B cell (primary cell): ENCODE measurements around the gene ENO2. TPM values are rescaled to one million over a fixed set of nuclear protein-coding genes. Genes with fewer than 3 reads are reported as not detected.

Source experiments
- ATAC-seq: fragments of 200-7000 bp; cut with Tn5 transposase; one replicate; pipeline ENCODE4 v1.10.0; 2021; ENCODE audit warnings: low read depth, mild to moderate bottlenecking, moderate number of reproducible peaks, moderate library complexity
- CTCF ChIA-PET: fragments of 350-600 bp; sonication (Branson Sonifier 250); formaldehyde crosslinking; loops from one replicate; lab custom pipeline; 2021; ENCODE audit warnings: antibody characterized with exemption, inconsistent platforms; lab: Charles Lee
- POLR2A ChIA-PET: fragments of 350-600 bp; sonication (Branson Sonifier 250); formaldehyde crosslinking; loops from one replicate; lab custom pipeline; 2021; ENCODE audit warnings: antibody characterized with exemption; lab: Charles Lee
- DNase-seq: peaks from one replicate; pipeline ENCODE4 v3.0.0; 2013
- H2AFZ ChIP-seq: 2 replicates; pipeline ENCODE4 v1.6.1; 2012; ENCODE audit warnings: mild to moderate bottlenecking, low read depth, low read length; ENCODE audit not compliant: insufficient read depth, poor library complexity, severe bottlenecking
- H3K27ac ChIP-seq, 2 donors: 1 replicate in 1 of 2; 2 replicates in 1 of 2; pipeline ENCODE4 v1.5.1; 2012 to 2013; ENCODE audit warnings: low read length in 2 of 2, mild to moderate bottlenecking in 2 of 2, moderate library complexity in 1 of 2
- H3K27me3 ChIP-seq, 4 experiments: fragments of 200-600 bp in 1 of 4; sonication (generic) in 1 of 4; replicated peaks in 1 of 4; 1 replicate in 2 of 4; 2 replicates in 2 of 4; pipeline versions ENCODE4 v1.6.1 to v1.7.0; 2013 to 2016; ENCODE audit warnings: low read length in 3 of 4, mild to moderate bottlenecking in 2 of 4, mixed read lengths in 1 of 4, moderate library complexity in 1 of 4; ENCODE audit not compliant: insufficient read depth in 4 of 4, control insufficient read depth in 3 of 4; ENCODE audit errors: control extremely low read depth in 1 of 4
- H3K36me3 ChIP-seq, 2 experiments: replicated peaks in 1 of 2; 1 replicate in 1 of 2; 2 replicates in 1 of 2; pipeline versions ENCODE4 v1.6.1 to v1.7.1; 2013; ENCODE audit warnings: low read length in 1 of 2; ENCODE audit not compliant: insufficient read depth in 2 of 2, control insufficient read depth in 1 of 2; ENCODE audit errors: control extremely low read depth in 1 of 2, extremely low read depth in 1 of 2
- H3K4me1 ChIP-seq, 2 donors: fragments of 200-600 bp in 1 of 2; sonication (generic) in 1 of 2; 1 replicate in 1 of 2; 2 replicates in 1 of 2; pipeline versions ENCODE4 v1.5.1 to v1.6.1; 2013 to 2017; ENCODE audit warnings: low read length in 2 of 2; ENCODE audit not compliant: control insufficient read depth in 2 of 2, insufficient read depth in 2 of 2
- H3K4me2 ChIP-seq: replicated peaks from 2 replicates; pipeline ENCODE3; 2012; ENCODE audit warnings: mild to moderate bottlenecking, low read depth, low read length; ENCODE audit not compliant: poor library complexity, severe bottlenecking
- H3K4me3 ChIP-seq, 5 experiments: fragments of 200-600 bp in 1 of 5; sonication (generic) in 1 of 5; 1 replicate in 3 of 5; 2 replicates in 2 of 5; pipeline versions ENCODE4 v1.5.1 to v1.7.0; 2011 to 2016; ENCODE audit warnings: low read length in 4 of 5, mild to moderate bottlenecking in 4 of 5, low read depth in 2 of 5, control low read depth in 1 of 5, moderate library complexity in 1 of 5; ENCODE audit not compliant: insufficient read depth in 1 of 5; ENCODE audit errors: control extremely low read depth in 1 of 5, extremely low read depth in 1 of 5
- H3K79me2 ChIP-seq: fragments of 200-600 bp; sonication (generic); one replicate; pipeline ENCODE4 v1.6.0; 2016; ENCODE audit warnings: low read length; ENCODE audit not compliant: control insufficient read depth, insufficient read depth
- H3K9ac ChIP-seq: fragments of 200-600 bp; sonication (generic); 2 replicates; pipeline ENCODE4 v1.6.1; 2017; ENCODE audit warnings: mild to moderate bottlenecking, low read length, moderate library complexity
- H3K9me3 ChIP-seq, 3 donors: one replicate each; pipeline versions ENCODE4 v1.6.1 to v1.7.1; 2013; ENCODE audit warnings: low read length in 2 of 3; ENCODE audit not compliant: control insufficient read depth in 2 of 3, insufficient read depth in 1 of 3; ENCODE audit errors: control extremely low read depth in 1 of 3
- H4K20me1 ChIP-seq: 2 replicates; pipeline ENCODE4 v1.6.0; 2012; ENCODE audit warnings: mild to moderate bottlenecking, low read length; ENCODE audit not compliant: insufficient read depth, control insufficient read depth, poor library complexity, severe bottlenecking
- H3K27ac Mint-ChIP-seq: one replicate; pipeline ENCODE4 v1.8.0; 2021; ENCODE audit warnings: mixed read lengths
- H3K27me3 Mint-ChIP-seq: one replicate; pipeline ENCODE4 v1.8.0; 2021; ENCODE audit warnings: mixed read lengths
- H3K4me1 Mint-ChIP-seq: one replicate; pipeline ENCODE4 v1.8.0; 2021; ENCODE audit warnings: mixed read lengths
- H3K4me3 Mint-ChIP-seq: one replicate; pipeline ENCODE4 v1.8.0; 2021; ENCODE audit warnings: mixed read lengths
- H3K9me3 Mint-ChIP-seq: one replicate; pipeline ENCODE4 v1.8.0; 2022; ENCODE audit warnings: mixed read lengths; ENCODE audit not compliant: insufficient read depth
- EZH2 ChIP-seq: IDR thresholded peaks from 2 replicates; pipeline ENCODE4 v1.6.1; 2012; ENCODE audit warnings: borderline replicate concordance, low read depth, mild to moderate bottlenecking, moderate library complexity, low read length; ENCODE audit not compliant: insufficient read depth, poor library complexity, severe bottlenecking
- WGBS: methylation state at CpG from one replicate; pipeline ENCODE4 v1.1.5; 2013; ENCODE audit warnings: missing lambda C conversion rate; ENCODE audit not compliant: insufficient coverage; 5-methylcytosine and 5-hydroxymethylcytosine counted together
- intact Hi-C: fragments of 100-400 bp; cut with micrococcal nuclease; formaldehyde crosslinking; loops from one replicate; pipeline ENCODE4 v1.10.0; 2022
- polyA plus RNA-seq: library from polyadenylated mRNA; depleted of rRNA; stranded (reverse); fragments of >200 nt; gene quantifications from 2 replicates; pipeline ENCODE4 v1.2.3, GENCODE V29; 2012
- small RNA-seq: library from RNA; depleted of rRNA; stranded (forward); fragments of <200 nt; gene quantifications from one replicate; pipeline ENCODE3, GENCODE V24; 2012; ENCODE audit warnings: low replicate concordance, low read depth; ENCODE audit not compliant: insufficient read length
- total RNA-seq, 2 donors: library from RNA; stranded (reverse); fragments of 120-200 nt in 1 of 2; gene quantifications; 1 replicate in 1 of 2; 2 replicates in 1 of 2; pipeline versions ENCODE4 v1.2.3 to v1.2.4, GENCODE V29; 2013 to 2022
- TF ChIP-seq, protein P1 (sequence below): fragments of 200-600 bp; IDR thresholded peaks from one replicate; pipeline ENCODE4 v1.8.0; 2022; ENCODE audit warnings: antibody characterized with exemption, mild to moderate bottlenecking

The ENO2 gene
- total and polyA plus RNA-seq, 2 donors (not counting 1 experiment from before 2014, with no cell fraction given) = 42.5 to 55.3 TPM

- ATAC-seq (no peak), DNase-seq (no peak)
- Mint-ChIP-seq H3K4me1 (peaks cover 38% of the 10 kb centered on the region), H3K27me3 (no peaks in the 10 kb centered on the region), H3K27ac (peak overlapping the region; percentile 100), H3K9me3 (no peaks in the 10 kb centered on the region), H3K4me3 (peak overlapping the region; percentile 100)
- no peak for TF ChIP-seq EZH2
- TF ChIP-seq, protein P1, sequence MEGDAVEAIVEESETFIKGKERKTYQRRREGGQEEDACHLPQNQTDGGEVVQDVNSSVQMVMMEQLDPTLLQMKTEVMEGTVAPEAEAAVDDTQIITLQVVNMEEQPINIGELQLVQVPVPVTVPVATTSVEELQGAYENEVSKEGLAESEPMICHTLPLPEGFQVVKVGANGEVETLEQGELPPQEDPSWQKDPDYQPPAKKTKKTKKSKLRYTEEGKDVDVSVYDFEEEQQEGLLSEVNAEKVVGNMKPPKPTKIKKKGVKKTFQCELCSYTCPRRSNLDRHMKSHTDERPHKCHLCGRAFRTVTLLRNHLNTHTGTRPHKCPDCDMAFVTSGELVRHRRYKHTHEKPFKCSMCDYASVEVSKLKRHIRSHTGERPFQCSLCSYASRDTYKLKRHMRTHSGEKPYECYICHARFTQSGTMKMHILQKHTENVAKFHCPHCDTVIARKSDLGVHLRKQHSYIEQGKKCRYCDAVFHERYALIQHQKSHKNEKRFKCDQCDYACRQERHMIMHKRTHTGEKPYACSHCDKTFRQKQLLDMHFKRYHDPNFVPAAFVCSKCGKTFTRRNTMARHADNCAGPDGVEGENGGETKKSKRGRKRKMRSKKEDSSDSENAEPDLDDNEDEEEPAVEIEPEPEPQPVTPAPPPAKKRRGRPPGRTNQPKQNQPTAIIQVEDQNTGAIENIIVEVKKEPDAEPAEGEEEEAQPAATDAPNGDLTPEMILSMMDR = no peak
- Histone ChIP-seq H3K27ac (peak overlapping the region; percentile 93 to 94), H4K20me1 (peaks cover 26% of the 10 kb centered on the region), H3K27me3 (no peaks in the 10 kb centered on the region), H2AFZ (peak overlapping the region; percentile 93), H3K9me3 (no peaks in the 10 kb centered on the region), H3K36me3 (peaks cover 0 to 56% of the 10 kb centered on the region in 2 experiments), H3K4me2 (peak overlapping the region; percentile 94), H3K4me3 (peak overlapping the region; percentile 83 to 99 (median 98)), H3K4me1 (peaks cover 20 to 30% of the 10 kb centered on the region in 2 donors), H3K79me2 (peaks cover 73% of the 10 kb centered on the region), H3K9ac (peak overlapping the region; percentile 96)
- WGBS = under 1% methylated on average over 31 of the region's 31 CpGs
- ChIA-PET CTCF (interaction anchor here (0.5 to 3.0 kb wide), 4 partner anchors 22 to 281 kb away, joined by 4 to 19 read pairs (median 13); partner anchors contain the start of genes C12orf57, RNU7-1 and ZNF384), POLR2A (interaction anchor here (0.9 to 3.0 kb wide), 5 partner anchors 10 to 32 kb away, joined by 3 to 23 read pairs (median 5); partner anchors contain the start of genes C12orf57 and RNU7-1)
- intact Hi-C loops = loop anchor here (1.0 to 2.0 kb wide), 10 partner anchors 26 to 219 kb away; partner anchors contain the start of genes C12orf57, C1RL, LPCAT3 and LRRC23
Observed at GRCh38 chr12:6970096-6970527, 55.7 kb downstream of the ENO2 start.

Small RNA genes within 50 kb of the gene (small RNA-seq; reads per million reads assigned to genes)
- 6.1 reads per million, percentile 74 among the genes with 10 or more reads in this experiment for gene MIR141
- 26.8 reads per million, percentile 91 among the genes with 10 or more reads in this experiment for gene MIR200C
- gene RNU7-1 = not detected
- gene SCARNA12 = 4.0 reads per million, percentile 60 among the genes with 10 or more reads in this experiment

Other genes starting within 250 kb of the ENO2 start
- 108 and 115 TPM in 2 replicates for gene ZNF384, start 225.2 kb upstream of the ENO2 start, total RNA-seq
- 64.8 and 83.4 TPM in 2 replicates for gene ZNF384, start 225.2 kb upstream of the ENO2 start, polyA plus RNA-seq
- 0.51 and 0.54 TPM in 2 replicates for gene PIANP, start 213.8 kb upstream of the ENO2 start, total RNA-seq
- 0.23 and 0.24 TPM in 2 replicates for gene PIANP, start 213.8 kb upstream of the ENO2 start, polyA plus RNA-seq
- gene COPS7A, start 190.5 kb upstream of the ENO2 start, total RNA-seq = 28.3 and 29.4 TPM in 2 replicates
- 42.3 and 46.0 TPM in 2 replicates for gene COPS7A, start 190.5 kb upstream of the ENO2 start, polyA plus RNA-seq
- gene MLF2, start 161.4 kb upstream of the ENO2 start, total RNA-seq = 97.2 and 106 TPM in 2 replicates
- 190 and 205 TPM in 2 replicates for gene MLF2, start 161.4 kb upstream of the ENO2 start, polyA plus RNA-seq
- 2.1 and 3.4 TPM in 2 replicates for gene PTMS, start 148.2 kb upstream of the ENO2 start, total RNA-seq
- gene PTMS, start 148.2 kb upstream of the ENO2 start, polyA plus RNA-seq = 1.0 and 2.2 TPM in 2 replicates
- gene LAG3, start 142.1 kb upstream of the ENO2 start, total RNA-seq = not detected in 2 replicates
- gene LAG3, start 142.1 kb upstream of the ENO2 start, polyA plus RNA-seq = not detected in 2 replicates
- gene CD4, start 125.1 kb upstream of the ENO2 start, total RNA-seq = 0.49 TPM in 2 replicates
- gene CD4, start 125.1 kb upstream of the ENO2 start, polyA plus RNA-seq = 2.1 and 2.2 TPM in 2 replicates
- gene GPR162, start 92.8 kb upstream of the ENO2 start, total RNA-seq = not detected in 2 replicates
- 0.50 and 0.54 TPM in 2 replicates for gene GPR162, start 92.8 kb upstream of the ENO2 start, polyA plus RNA-seq
- gene P3H3, start 86.2 kb upstream of the ENO2 start, total RNA-seq = 0.22 TPM in 1 of 2 replicates, not detected in the other
- 0.09 and 0.85 TPM in 2 replicates for gene P3H3, start 86.2 kb upstream of the ENO2 start, polyA plus RNA-seq
- 0.27 and 0.49 TPM in 2 replicates for gene GNB3, start 73.7 kb upstream of the ENO2 start, total RNA-seq
- gene GNB3, start 73.7 kb upstream of the ENO2 start, polyA plus RNA-seq = 0.27 and 0.71 TPM in 2 replicates
- gene CDCA3, start 63.3 kb upstream of the ENO2 start, total RNA-seq = 1.6 and 1.8 TPM in 2 replicates
- 2.0 and 2.3 TPM in 2 replicates for gene CDCA3, start 63.3 kb upstream of the ENO2 start, polyA plus RNA-seq
- gene USP5, start 62.4 kb upstream of the ENO2 start, total RNA-seq = 56.8 and 59.7 TPM in 2 replicates
- 35.1 and 35.5 TPM in 2 replicates for gene USP5, start 62.4 kb upstream of the ENO2 start, polyA plus RNA-seq
- gene TPI1, start 47.0 kb upstream of the ENO2 start, total RNA-seq = 178 and 181 TPM in 2 replicates
- gene TPI1, start 47.0 kb upstream of the ENO2 start, polyA plus RNA-seq = 107 and 187 TPM in 2 replicates
- gene SPSB2, start 41.3 kb upstream of the ENO2 start, total RNA-seq = 13.5 and 16.0 TPM in 2 replicates
- gene SPSB2, start 41.3 kb upstream of the ENO2 start, polyA plus RNA-seq = 6.4 and 9.4 TPM in 2 replicates
- gene LRRC23, start 9.8 kb upstream of the ENO2 start, total RNA-seq = 14.4 and 15.5 TPM in 2 replicates
- 5.3 and 7.0 TPM in 2 replicates for gene LRRC23, start 9.8 kb upstream of the ENO2 start, polyA plus RNA-seq
- gene ATN1, start 13.4 kb downstream of the ENO2 start, total RNA-seq = 49.5 and 50.8 TPM in 2 replicates
- 21.0 and 22.2 TPM in 2 replicates for gene ATN1, start 13.4 kb downstream of the ENO2 start, polyA plus RNA-seq
- gene RNU7-1, start 29.2 kb downstream of the ENO2 start, total RNA-seq = not detected in 2 replicates
- gene RNU7-1, start 29.2 kb downstream of the ENO2 start, polyA plus RNA-seq = not detected in 2 replicates
- 90.9 and 95.0 TPM in 2 replicates for gene C12orf57, start 29.4 kb downstream of the ENO2 start, total RNA-seq
- gene C12orf57, start 29.4 kb downstream of the ENO2 start, polyA plus RNA-seq = 430 and 460 TPM in 2 replicates
- 311 and 312 TPM in 2 replicates for gene PTPN6, start 36.8 kb downstream of the ENO2 start, total RNA-seq
- 674 and 874 TPM in 2 replicates for gene PTPN6, start 36.8 kb downstream of the ENO2 start, polyA plus RNA-seq
- gene PHB2, start 56.1 kb downstream of the ENO2 start, total RNA-seq = 158 and 171 TPM in 2 replicates
- gene PHB2, start 56.1 kb downstream of the ENO2 start, polyA plus RNA-seq = 199 and 269 TPM in 2 replicates
- gene EMG1, start 56.3 kb downstream of the ENO2 start, total RNA-seq = 65.1 and 67.0 TPM in 2 replicates
- 16.5 and 25.5 TPM in 2 replicates for gene EMG1, start 56.3 kb downstream of the ENO2 start, polyA plus RNA-seq
- gene LPCAT3, start 103.9 kb downstream of the ENO2 start, total RNA-seq = 26.2 and 26.3 TPM in 2 replicates
- 14.7 and 17.6 TPM in 2 replicates for gene LPCAT3, start 103.9 kb downstream of the ENO2 start, polyA plus RNA-seq
- 0.64 and 0.78 TPM in 2 replicates for gene C1S, start 146.1 kb downstream of the ENO2 start, total RNA-seq
- 0.21 and 2.3 TPM in 2 replicates for gene C1S, start 146.1 kb downstream of the ENO2 start, polyA plus RNA-seq
- gene C1R, start 177.9 kb downstream of the ENO2 start, total RNA-seq = 1.2 and 2.0 TPM in 2 replicates
- 1.5 and 3.1 TPM in 2 replicates for gene C1R, start 177.9 kb downstream of the ENO2 start, polyA plus RNA-seq
- 24.9 and 28.9 TPM in 2 replicates for gene C1RL, start 194.6 kb downstream of the ENO2 start, total RNA-seq
- gene C1RL, start 194.6 kb downstream of the ENO2 start, polyA plus RNA-seq = 13.5 and 14.3 TPM in 2 replicates
- gene RBP5, start 214.3 kb downstream of the ENO2 start, total RNA-seq = 0.63 and 1.1 TPM in 2 replicates
- 0.74 TPM in 1 of 2 replicates, not detected in the other for gene RBP5, start 214.3 kb downstream of the ENO2 start, polyA plus RNA-seq
- gene CLSTN3, start 215.8 kb downstream of the ENO2 start, total RNA-seq = 36.5 and 41.2 TPM in 2 replicates
- gene CLSTN3, start 215.8 kb downstream of the ENO2 start, polyA plus RNA-seq = 23.1 and 31.7 TPM in 2 replicates